Mesothelial cell of epicardium (in vitro differentiated cells): ENCODE measurements around the gene CAPNS1. TPM values are rescaled to one million over a fixed set of nuclear protein-coding genes. Genes with fewer than 3 reads are reported as not detected.

ENCODE experiments used
- DNase-seq, 2 experiments: peaks; one replicate each; pipeline ENCODE4 v3.0.0; 2021; ENCODE audit warnings: low spot score in 2 of 2; ENCODE audit not compliant: unreplicated experiment in 2 of 2
- H3K27ac Mint-ChIP-seq: 2 replicates; pipeline ENCODE4 v1.8.0; 2021; ENCODE audit warnings: mixed read lengths
- H3K27me3 Mint-ChIP-seq: 2 replicates; pipeline ENCODE4 v1.8.0; 2021; ENCODE audit warnings: low read depth, mixed read lengths
- H3K36me3 Mint-ChIP-seq: 2 replicates; pipeline ENCODE4 v1.8.0; 2021; ENCODE audit warnings: mixed read lengths
- H3K4me1 Mint-ChIP-seq: 2 replicates; pipeline ENCODE4 v1.8.0; 2021; ENCODE audit warnings: mixed read lengths
- H3K4me3 Mint-ChIP-seq: 2 replicates; pipeline ENCODE4 v1.8.0; 2021; ENCODE audit warnings: mild to moderate bottlenecking, moderate library complexity, mixed read lengths
- H3K9me3 Mint-ChIP-seq: 2 replicates; pipeline ENCODE4 v1.8.0; 2021; ENCODE audit warnings: mixed read lengths
- total RNA-seq: library from RNA; stranded (reverse); gene quantifications from 3 replicates; pipeline ENCODE4 v1.2.1, GENCODE V29; 2021
- TF ChIP-seq, protein P1 (sequence below): fragments of 200-600 bp; sonication (generic); IDR thresholded peaks from one replicate; pipeline ENCODE4 v1.5.0; 2021; ENCODE audit warnings: antibody characterized with exemption; ENCODE audit not compliant: unreplicated experiment

Gene CAPNS1
- total RNA-seq, 1 donor from 2014 or later: 425 TPM

DNA sequence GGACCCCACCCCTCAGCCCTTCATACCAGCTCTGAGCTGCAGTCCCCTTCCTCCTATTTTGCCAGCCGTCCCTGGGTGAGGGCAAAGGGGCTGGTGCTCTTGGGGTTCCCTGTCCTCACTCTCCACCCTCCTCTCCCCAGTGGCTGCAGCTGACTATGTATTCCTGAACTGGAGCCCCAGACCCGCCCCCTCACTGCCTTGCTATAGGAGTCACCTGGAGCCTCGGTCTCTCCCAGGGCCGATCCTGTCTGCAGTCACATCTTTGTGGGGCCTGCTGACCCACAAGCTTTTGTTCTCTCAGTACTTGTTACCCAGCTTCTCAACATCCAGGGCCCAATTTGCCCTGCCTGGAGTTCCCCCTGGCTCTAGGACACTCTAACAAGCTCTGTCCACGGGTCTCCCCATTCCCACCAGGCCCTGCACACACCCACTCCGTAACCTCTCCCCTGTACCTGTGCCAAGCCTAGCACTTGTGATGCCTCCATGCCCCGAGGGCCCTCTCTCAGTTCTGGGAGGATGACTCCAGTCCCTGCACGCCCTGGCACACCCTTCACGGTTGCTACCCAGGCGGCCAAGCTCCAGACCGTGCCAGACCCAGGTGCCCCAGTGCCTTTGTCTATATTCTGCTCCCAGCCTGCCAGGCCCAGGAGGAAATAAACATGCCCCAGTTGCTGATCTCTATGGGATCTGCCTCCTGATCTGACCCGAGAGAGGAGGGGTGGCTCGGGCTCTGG is 10.0 kb downstream of the CAPNS1 start:
- H3K27ac Mint-ChIP-seq: peak overlapping the region; percentile 9
- no peaks in the 10 kb centered on the region for H3K27me3 Mint-ChIP-seq
- TF ChIP-seq, protein P1, sequence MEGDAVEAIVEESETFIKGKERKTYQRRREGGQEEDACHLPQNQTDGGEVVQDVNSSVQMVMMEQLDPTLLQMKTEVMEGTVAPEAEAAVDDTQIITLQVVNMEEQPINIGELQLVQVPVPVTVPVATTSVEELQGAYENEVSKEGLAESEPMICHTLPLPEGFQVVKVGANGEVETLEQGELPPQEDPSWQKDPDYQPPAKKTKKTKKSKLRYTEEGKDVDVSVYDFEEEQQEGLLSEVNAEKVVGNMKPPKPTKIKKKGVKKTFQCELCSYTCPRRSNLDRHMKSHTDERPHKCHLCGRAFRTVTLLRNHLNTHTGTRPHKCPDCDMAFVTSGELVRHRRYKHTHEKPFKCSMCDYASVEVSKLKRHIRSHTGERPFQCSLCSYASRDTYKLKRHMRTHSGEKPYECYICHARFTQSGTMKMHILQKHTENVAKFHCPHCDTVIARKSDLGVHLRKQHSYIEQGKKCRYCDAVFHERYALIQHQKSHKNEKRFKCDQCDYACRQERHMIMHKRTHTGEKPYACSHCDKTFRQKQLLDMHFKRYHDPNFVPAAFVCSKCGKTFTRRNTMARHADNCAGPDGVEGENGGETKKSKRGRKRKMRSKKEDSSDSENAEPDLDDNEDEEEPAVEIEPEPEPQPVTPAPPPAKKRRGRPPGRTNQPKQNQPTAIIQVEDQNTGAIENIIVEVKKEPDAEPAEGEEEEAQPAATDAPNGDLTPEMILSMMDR: no peak
- no peak for DNase-seq
- H3K4me3 Mint-ChIP-seq: no peak overlapping the region
- H3K36me3 Mint-ChIP-seq: peaks cover 40% of the 10 kb centered on the region
- no peaks in the 10 kb centered on the region for H3K4me1 Mint-ChIP-seq
- H3K9me3 Mint-ChIP-seq: no peaks in the 10 kb centered on the region

DNA sequence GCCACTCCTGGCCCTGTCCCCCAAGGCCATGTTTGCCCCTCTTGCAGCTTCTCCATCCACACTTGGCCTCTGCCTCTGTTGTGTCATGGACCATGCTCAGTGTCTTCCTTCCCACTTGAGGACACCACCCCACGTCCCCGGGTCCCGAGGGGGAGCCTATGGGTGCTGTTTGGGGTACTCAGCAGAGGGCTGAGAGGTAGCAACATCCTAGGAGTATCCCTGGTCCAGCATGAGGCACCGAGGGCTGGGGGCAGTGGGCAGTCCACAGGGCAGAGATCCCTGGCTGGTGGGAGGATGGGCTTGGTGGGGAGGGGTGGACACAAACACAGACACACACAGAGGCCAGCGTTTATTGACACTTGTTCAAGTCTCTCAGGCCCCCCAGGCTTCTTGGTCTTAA is 10.7 kb downstream of the CAPNS1 start:
- Mint-ChIP-seq H3K4me1 (no peaks in the 10 kb centered on the region), H3K27me3 (no peaks in the 10 kb centered on the region), H3K36me3 (peaks cover 37% of the 10 kb centered on the region), H3K27ac (peak overlapping the region; percentile 9), H3K9me3 (no peaks in the 10 kb centered on the region), H3K4me3 (no peak overlapping the region)
- TF ChIP-seq, protein P1: no peak
- DNase-seq: no peak

DNA sequence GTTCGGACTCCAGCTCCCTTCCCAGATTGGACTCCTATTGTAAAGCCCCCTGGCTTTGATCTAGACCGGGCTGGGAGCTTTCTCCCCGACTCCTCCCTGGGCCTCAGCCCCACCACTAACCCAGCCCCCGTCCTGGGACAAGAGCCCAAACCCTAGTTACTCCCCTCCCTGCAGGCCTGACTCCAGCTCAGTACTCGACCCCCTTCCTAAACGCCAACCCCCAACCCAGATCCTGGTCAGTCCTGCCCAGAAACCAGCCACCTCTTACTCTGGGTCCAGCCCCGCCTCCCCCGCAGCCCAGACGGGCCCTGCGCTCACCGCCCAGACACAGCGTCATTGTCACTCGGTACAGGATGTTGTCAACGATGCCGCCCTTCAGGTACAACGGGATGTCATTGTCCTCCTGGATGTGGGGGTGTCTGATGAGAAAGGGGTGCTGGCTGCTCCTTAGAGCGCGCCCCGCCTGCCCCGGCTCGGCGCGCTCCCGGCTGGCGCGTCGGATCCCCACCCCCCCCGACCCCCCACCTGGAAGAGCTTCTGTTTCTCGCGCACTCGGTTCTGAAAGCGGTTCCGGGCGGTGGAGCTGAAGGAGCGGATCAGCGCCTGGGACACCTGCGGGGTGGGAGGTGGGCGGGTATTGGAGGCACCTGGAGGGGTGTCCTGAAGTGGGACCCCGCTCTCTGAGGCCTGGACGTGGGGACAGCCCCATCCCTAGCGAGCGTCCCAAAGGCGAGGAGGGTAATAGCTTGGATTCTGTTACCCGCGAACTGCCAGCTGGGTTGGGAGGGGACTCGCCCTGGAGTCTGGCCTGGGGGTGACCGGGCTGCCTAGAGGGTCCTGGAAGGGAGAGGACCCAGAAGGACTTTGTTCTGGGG is 11.5 kb downstream of the CAPNS1 start:
- no peaks in the 10 kb centered on the region for H3K9me3 Mint-ChIP-seq
- H3K4me1 Mint-ChIP-seq: no peaks in the 10 kb centered on the region
- peaks cover 29% of the 10 kb centered on the region for H3K36me3 Mint-ChIP-seq
- no peak for DNase-seq
- H3K27me3 Mint-ChIP-seq: no peaks in the 10 kb centered on the region
- TF ChIP-seq, protein P1: no peak
- no peak overlapping the region for H3K4me3 Mint-ChIP-seq
- no peak overlapping the region for H3K27ac Mint-ChIP-seq

DNA sequence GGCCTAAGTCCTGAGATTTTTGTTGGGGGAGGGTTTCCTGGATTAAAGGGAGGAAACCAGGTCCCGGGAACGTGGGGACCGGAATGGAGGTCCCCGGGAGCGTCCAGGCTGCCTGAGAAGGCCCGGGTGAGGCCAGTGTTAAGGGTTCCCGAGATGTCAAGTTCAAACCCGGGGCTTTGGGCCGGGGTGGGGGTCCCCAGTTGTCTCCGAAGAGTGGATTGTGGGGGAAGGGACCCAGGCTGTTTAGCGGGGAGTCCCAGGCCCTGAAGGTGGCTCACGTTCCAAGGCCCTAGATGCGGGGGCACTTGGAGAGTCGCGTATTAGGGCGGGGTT is 12.1 kb downstream of the CAPNS1 start:
- Mint-ChIP-seq H3K36me3 (peaks cover 23% of the 10 kb centered on the region), H3K27me3 (no peaks in the 10 kb centered on the region), H3K9me3 (no peaks in the 10 kb centered on the region), H3K4me3 (no peak overlapping the region), H3K4me1 (no peaks in the 10 kb centered on the region), H3K27ac (no peak overlapping the region)
- DNase-seq: no peak
- TF ChIP-seq, protein P1: no peak

DNA sequence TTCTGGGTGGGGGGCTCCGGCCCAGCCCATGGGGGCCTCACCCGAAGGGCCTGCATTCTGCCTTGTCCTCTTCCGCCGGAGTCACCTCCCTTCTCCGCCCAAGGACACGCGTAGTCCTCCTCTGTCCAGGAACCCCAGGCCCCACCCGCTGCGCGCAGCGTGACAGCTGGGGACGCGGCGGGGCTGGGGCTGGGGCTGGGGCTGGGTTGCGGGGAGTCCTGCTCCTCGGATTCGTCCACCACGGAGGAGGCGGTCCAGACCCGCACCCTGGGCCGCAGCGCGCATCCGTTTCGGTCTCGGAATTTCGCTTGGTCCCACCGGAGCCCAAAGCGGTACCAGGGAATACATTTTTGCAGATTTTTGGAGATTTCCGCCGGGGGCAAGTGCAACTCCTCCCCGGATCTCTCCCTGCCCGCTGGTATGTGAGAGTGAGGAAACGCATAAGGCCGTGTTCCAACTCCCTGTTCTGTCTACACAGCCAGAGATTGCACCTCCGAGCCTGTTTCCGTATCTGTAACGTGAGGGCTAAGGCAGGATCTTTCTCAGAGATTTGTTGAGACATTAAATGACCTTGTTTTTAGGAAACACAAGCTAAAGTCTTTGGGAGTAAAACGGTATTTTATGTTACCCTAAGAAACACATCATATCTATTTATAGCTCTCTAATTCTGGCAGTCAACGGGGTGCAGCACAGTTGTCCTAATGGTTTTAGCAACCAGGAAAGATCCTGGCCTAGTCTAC is 12.7 kb downstream of the CAPNS1 start, which contains the start of gene COX7A1:
Gene COX7A1, minus strand, starts transcription at position 96 of the 740 bp plus-strand sequence. Its CDS starts 40 bp downstream, at position 56.
- H3K9me3 Mint-ChIP-seq: no peaks in the 10 kb centered on the region
- H3K36me3 Mint-ChIP-seq: peaks cover 20% of the 10 kb centered on the region
- no peak within 1 kb of the TSS for H3K4me3 Mint-ChIP-seq
- H3K27ac Mint-ChIP-seq: no peak within 1 kb of the TSS
- TF ChIP-seq, protein P1: no peak
- DNase-seq: no peak
- H3K27me3 Mint-ChIP-seq: no peaks in the 10 kb centered on the region
- H3K4me1 Mint-ChIP-seq: no peaks in the 10 kb centered on the region
